Lower leg skin (tissue), 3 donors: ENCODE results near the gene SIGLEC12.

Source experiments
- CTCF ChIP-seq, 3 donors: fragments of 450-650 bp; IDR thresholded peaks; one replicate each; pipeline ENCODE4 v1.5.1; 2016; ENCODE audit warnings: antibody characterized with exemption in 3 of 3, mild to moderate bottlenecking in 3 of 3, moderate library complexity in 2 of 3
- POLR2A ChIP-seq, 2 donors: fragments of 450-650 bp; IDR thresholded peaks; one replicate each; pipeline ENCODE4 v1.6.1; 2016 to 2017; ENCODE audit warnings: antibody characterized with exemption in 2 of 2, mild to moderate bottlenecking in 1 of 2, moderate library complexity in 1 of 2

DNA sequence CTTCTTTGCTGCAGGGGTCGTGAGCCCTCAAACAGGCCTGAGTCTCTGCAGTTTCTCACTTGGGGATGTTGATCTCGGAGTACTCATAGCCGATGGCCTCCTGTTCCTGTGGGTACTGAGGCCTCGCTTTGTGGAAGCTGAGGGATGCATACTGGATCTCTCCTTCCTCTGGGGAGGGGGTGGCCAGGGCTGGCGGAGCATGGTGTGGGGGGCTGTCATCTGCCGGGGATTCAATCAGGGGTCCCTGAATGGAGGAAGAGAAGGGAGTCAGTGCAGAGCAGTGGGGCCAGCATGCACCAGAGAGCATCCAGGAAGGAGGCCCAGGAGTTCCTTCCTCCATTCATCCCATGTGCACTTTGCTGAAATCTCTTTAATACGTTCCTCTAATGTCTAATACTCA lies 10.0 kb downstream of the SIGLEC12 start:
- TF ChIP-seq POLR2A (IDR thresholded peaks at IDR 0.05) (no peak), CTCF (IDR thresholded peaks at IDR 0.05) (no peak)
